GM19372 (cell line): ENCODE measurements around the gene STOML1.
"Not testable (repeated sequence)": the region's sequence is repeated elsewhere in the genome, so short reads cannot be mapped to it uniquely, and the experiment has no call there.

Source experiments
- ATAC-seq: cut with Tn5 transposase; IDR thresholded peaks from one replicate; pipeline ENCODE4 v1.9.1; 2021; ENCODE audit warnings: mild to moderate bottlenecking, low read depth, moderate library complexity; ENCODE audit not compliant: unreplicated experiment

STOML1 gene

GRCh38 chr15:73988445-73988969 is 3.6 kb downstream of the STOML1 start:
- no peak for ATAC-seq

GRCh38 chr15:73987681-73988444 is 4.2 kb downstream of the STOML1 start:
- ATAC-seq, result no peak

GRCh38 chr15:73987250-73987649 is 4.8 kb downstream of the STOML1 start:
- ATAC-seq, result no peak

GRCh38 chr15:73986776-73987056 is 5.4 kb downstream of the STOML1 start:
- no peak for ATAC-seq

GRCh38 chr15:73986055-73986775 is 5.9 kb downstream of the STOML1 start:
- ATAC-seq, result no peak

- ATAC-seq, result no peak
Measured at GRCh38 chr15:73985101-73985873, 6.8 kb downstream of the STOML1 start.

GRCh38 chr15:73984208-73984979 is 7.7 kb downstream of the STOML1 start:
- ATAC-seq, result no peak

GRCh38 chr15:73983773-73984172 is 8.3 kb downstream of the STOML1 start:
- no peak for ATAC-seq

- ATAC-seq, result no peak
Measured at GRCh38 chr15:73983211-73983727, 8.8 kb downstream of the STOML1 start.

- no peak for ATAC-seq
Measured at GRCh38 chr15:73982222-73982962, 9.7 kb downstream of the STOML1 start.

GRCh38 chr15:73981761-73982221 is 10.3 kb downstream of the STOML1 start:
- no peak for ATAC-seq

GRCh38 chr15:73979636-73980035 is 12.5 kb downstream of the STOML1 start:
- no peak for ATAC-seq

- ATAC-seq, result no peak
Measured at GRCh38 chr15:73978896-73979295, 13.2 kb downstream of the STOML1 start.

GRCh38 chr15:73975440-73976125 is 16.5 kb downstream of the STOML1 start:
- not testable (repeated sequence) for ATAC-seq

GRCh38 chr15:73973683-73974200 is 18.4 kb downstream of the STOML1 start:
- not testable (repeated sequence) for ATAC-seq

- no peak for ATAC-seq
Measured at GRCh38 chr15:73972984-73973682, 19.0 kb downstream of the STOML1 start.

GRCh38 chr15:73969151-73969759 is 22.8 kb downstream of the STOML1 start:
- no peak for ATAC-seq

GRCh38 chr15:73968461-73968860 is 23.6 kb downstream of the STOML1 start:
- no peak for ATAC-seq
